GM23338 (cell line): Measurements from ENCODE around the gene SFSWAP. TPM values are rescaled to one million over a fixed set of nuclear protein-coding genes. Genes with fewer than 3 reads are reported as not detected.

Experiments used
- ATAC-seq: fragments of 200-7000 bp; cut with Tn5 transposase; 3 replicates; pipeline ENCODE4 v1.9.1; 2020
- DNase-seq: peaks from one replicate; pipeline ENCODE4 v3.0.0-alpha.2; 2015; ENCODE audit warnings: low spot score
- H2AFZ ChIP-seq: fragments of 200-600 bp; sonication (generic); 2 replicates; pipeline ENCODE4 v1.8.0; 2016; ENCODE audit warnings: antibody characterized with exemption, mild to moderate bottlenecking, moderate library complexity
- H3F3A ChIP-seq: fragments of 200-600 bp; sonication (generic); replicated peaks from 2 replicates; pipeline ENCODE4 v1.8.0; 2017; ENCODE audit warnings: antibody characterized with exemption, mixed run types, low read depth
- H3K27ac ChIP-seq: fragments of 200-600 bp; sonication (generic); 2 replicates; pipeline ENCODE4 v1.6.1; 2016; ENCODE audit warnings: low read depth
- H3K27me3 ChIP-seq: fragments of 200-600 bp; sonication (generic); 2 replicates; pipeline ENCODE4 v1.8.0; 2016; ENCODE audit warnings: mild to moderate bottlenecking, mixed run types, moderate library complexity; ENCODE audit not compliant: insufficient read depth
- H3K36me3 ChIP-seq: fragments of 200-600 bp; sonication (generic); 2 replicates; pipeline ENCODE4 v1.8.0; 2016; ENCODE audit warnings: mild to moderate bottlenecking; ENCODE audit not compliant: insufficient read depth
- H3K4me1 ChIP-seq: fragments of 200-600 bp; sonication (generic); 2 replicates; pipeline ENCODE4 v1.8.0; 2016; ENCODE audit warnings: mild to moderate bottlenecking, moderate library complexity; ENCODE audit not compliant: insufficient read depth
- H3K4me2 ChIP-seq: fragments of 200-600 bp; sonication (generic); 2 replicates; pipeline ENCODE4 v1.7.1; 2017; ENCODE audit warnings: mixed run types
- H3K4me3 ChIP-seq: fragments of 200-600 bp; sonication (generic); 2 replicates; pipeline ENCODE4 v1.6.1; 2016; ENCODE audit warnings: mixed run types
- H3K79me2 ChIP-seq: fragments of 200-600 bp; sonication (generic); replicated peaks from 2 replicates; pipeline ENCODE4 v1.8.0; 2017; ENCODE audit warnings: mild to moderate bottlenecking; ENCODE audit not compliant: insufficient read depth
- H3K9me2 ChIP-seq: fragments of 200-600 bp; sonication (generic); 2 replicates; pipeline ENCODE4 v1.8.0; 2017; ENCODE audit not compliant: insufficient read depth
- H4K20me1 ChIP-seq: fragments of 200-600 bp; sonication (generic); replicated peaks from 2 replicates; pipeline ENCODE4 v1.8.0; 2017; ENCODE audit warnings: mild to moderate bottlenecking; ENCODE audit not compliant: insufficient read depth
- H3K27ac Mint-ChIP-seq: 2 replicates; pipeline ENCODE4 v1.8.0; 2020; ENCODE audit warnings: inconsistent platforms, mild to moderate bottlenecking, moderate library complexity, mixed read lengths
- H3K27me3 Mint-ChIP-seq: 3 replicates; pipeline ENCODE4 v1.8.0; 2022; ENCODE audit warnings: low read depth, mild to moderate bottlenecking, moderate library complexity, mixed read lengths, inconsistent platforms; ENCODE audit not compliant: insufficient read depth, poor library complexity
- H3K36me3 Mint-ChIP-seq: 3 replicates; pipeline ENCODE4 v1.8.0; 2021; ENCODE audit warnings: low read depth, mild to moderate bottlenecking, inconsistent platforms, moderate library complexity, mixed read lengths
- H3K4me1 Mint-ChIP-seq: 3 replicates; pipeline ENCODE4 v1.8.0; 2020; ENCODE audit warnings: mild to moderate bottlenecking, inconsistent platforms, mixed read lengths
- H3K4me3 Mint-ChIP-seq: 3 replicates; pipeline ENCODE4 v1.8.0; 2021; ENCODE audit warnings: moderate library complexity, mild to moderate bottlenecking, inconsistent platforms, mixed read lengths
- H3K9me3 Mint-ChIP-seq: 3 replicates; pipeline ENCODE4 v1.8.0; 2020; ENCODE audit warnings: moderate library complexity, mild to moderate bottlenecking, inconsistent platforms, mixed read lengths
- CTCF ChIP-seq, 2 experiments: fragments of 200-600 bp in 1 of 2; sonication (generic) in 1 of 2; conservative IDR thresholded peaks; 2 replicates each; pipeline versions ENCODE4 v1.5.1 to v1.6.1; 2016 to 2017; ENCODE audit warnings: antibody characterized with exemption in 2 of 2, low read depth in 2 of 2, mild to moderate bottlenecking in 2 of 2, moderate library complexity in 1 of 2
- EZH2phosphoT487 ChIP-seq: fragments of 200-600 bp; sonication (generic); IDR thresholded peaks from one replicate; pipeline ENCODE4 v1.8.1; 2018; ENCODE audit warnings: antibody characterized with exemption; ENCODE audit not compliant: unreplicated experiment
- POLR2AphosphoS5 ChIP-seq: IDR thresholded peaks from 2 replicates; pipeline ENCODE4 v1.6.1; 2016; ENCODE audit warnings: antibody characterized with exemption, low read depth
- REST ChIP-seq: IDR thresholded peaks from one replicate; pipeline ENCODE4 v1.6.1; 2018; ENCODE audit warnings: antibody characterized with exemption; ENCODE audit not compliant: unreplicated experiment
- polyA plus RNA-seq: library from polyadenylated mRNA; unstranded; fragments of >200 nt; fragmentation: Nextera tagmentation; extraction: Ambion mirVana; gene quantifications from 2 replicates; pipeline ENCODE4 v1.2.1, GENCODE V29; 2016
- total RNA-seq: library from RNA; depleted of rRNA; stranded (reverse); fragments of >200 nt; shearing (Covaris generic); gene quantifications from 2 replicates; pipeline ENCODE4 v1.2.3, GENCODE V29; 2014

The SFSWAP gene
- total and polyA plus RNA-seq, 2 experiments from 2014 or later, result 41.0 to 49.8 TPM

- Histone ChIP-seq H3K79me2 (no peaks in the 10 kb centered on the region), H3K27ac (no peak overlapping the region), H3K9me2 (no peaks in the 10 kb centered on the region), H3K4me3 (no peak overlapping the region), H2AFZ (no peak overlapping the region), H3K36me3 (peaks cover 5% of the 10 kb centered on the region), H3F3A (peaks cover 20% of the 10 kb centered on the region), H4K20me1 (no peaks in the 10 kb centered on the region; the same call in 1 of the 2 replicates), H3K27me3 (no peaks in the 10 kb centered on the region), H3K4me1 (peaks cover 20% of the 10 kb centered on the region), H3K4me2 (no peak overlapping the region)
- DNase-seq (no peak), ATAC-seq (no peak)
- H3K27me3 Mint-ChIP-seq, result peaks cover 20% of the 10 kb centered on the region
- H3K9me3 Mint-ChIP-seq, result no peaks in the 10 kb centered on the region; the same call in 2 of the 3 replicates
- TF ChIP-seq CTCF (conservative IDR thresholded peaks at IDR 0.05; ENCODE audit: low read depth in 2 of 2) (no peak), EZH2phosphoT487 (no peak), POLR2AphosphoS5 (no peak), REST (peak; percentile 68)
- H3K4me1 Mint-ChIP-seq, result peaks cover 36% of the 10 kb centered on the region
- peaks cover 73% of the 10 kb centered on the region for H3K36me3 Mint-ChIP-seq
- H3K4me3 Mint-ChIP-seq, result no peak overlapping the region; the same call in 2 of the 3 replicates
- H3K27ac Mint-ChIP-seq, result peak overlapping the region; percentile 94; the same call in 1 of the 2 replicates
These were observed 83.7 kb downstream of the SFSWAP start for GRCh38 chr12:131794573-131794972.

- Histone ChIP-seq H4K20me1 (no peaks in the 10 kb centered on the region; the same call in 1 of the 2 replicates), H3K4me3 (no peak overlapping the region), H3K36me3 (peaks cover 5% of the 10 kb centered on the region), H3K9me2 (no peaks in the 10 kb centered on the region), H3K79me2 (no peaks in the 10 kb centered on the region), H3K4me1 (peaks cover 20% of the 10 kb centered on the region), H3F3A (peaks cover 20% of the 10 kb centered on the region), H3K27ac (peak overlapping the region; percentile 87), H3K27me3 (no peaks in the 10 kb centered on the region), H3K4me2 (peak overlapping the region; percentile 65), H2AFZ (no peak overlapping the region)
- no peak for DNase-seq
- Mint-ChIP-seq H3K36me3 (peaks cover 73% of the 10 kb centered on the region), H3K9me3 (no peaks in the 10 kb centered on the region; the same call in 2 of the 3 replicates), H3K4me1 (peaks cover 36% of the 10 kb centered on the region), H3K4me3 (no peak overlapping the region), H3K27me3 (peaks cover 24% of the 10 kb centered on the region), H3K27ac (peak overlapping the region; percentile 94)
- no peak for TF ChIP-seq REST
- ATAC-seq, result peak; percentile 11
These were observed 84.2 kb downstream of the SFSWAP start for GRCh38 chr12:131795064-131795463.
